Brain microvascular endothelial cell (primary cell): ENCODE measurements around the gene RUFY3.
A peak's percentile ranks its signal among the peaks of the same experiment; 100 is the strongest.
"Not testable (repeated sequence)": the region's sequence is repeated elsewhere in the genome, so short reads cannot be mapped to it uniquely, and the experiment has no call there.

ENCODE experiments used
- DNase-seq: peaks from one replicate; pipeline ENCODE4 v3.0.0-alpha.2; 2020
- H3K27ac ChIP-seq: fragments of 250-450 bp; sonication (Bioruptor Pico); 2 replicates; pipeline ENCODE4 v1.5.1; 2020; ENCODE audit warnings: mild to moderate bottlenecking, moderate library complexity
- H3K27me3 ChIP-seq: fragments of 250-450 bp; sonication (Bioruptor Pico); replicated peaks from 2 replicates; pipeline ENCODE4 v1.5.1; 2020; ENCODE audit warnings: mild to moderate bottlenecking
- H3K36me3 ChIP-seq: fragments of 250-450 bp; sonication (Bioruptor Pico); replicated peaks from 2 replicates; pipeline ENCODE4 v1.5.1; 2020; ENCODE audit warnings: mild to moderate bottlenecking
- H3K4me3 ChIP-seq: 2 replicates; pipeline ENCODE4 v1.5.1; 2011; ENCODE audit warnings: low read depth, mild to moderate bottlenecking, control low read depth, low read length, moderate library complexity
- in situ Hi-C: cut with HindIII; loops from 2 replicates; pipeline ENCODE4 v1.10.0; 2017; ENCODE audit warnings: low sequenced_read_pairs, low pct_ligation_motif_present
- TF ChIP-seq, protein P1 (sequence below): IDR thresholded peaks from 2 replicates; pipeline ENCODE4 v1.5.1; 2011; ENCODE audit warnings: low read depth, mild to moderate bottlenecking, moderate library complexity, low read length, control low read depth, inconsistent platforms; ENCODE audit errors: missing control alignments

RUFY3 gene

DNA sequence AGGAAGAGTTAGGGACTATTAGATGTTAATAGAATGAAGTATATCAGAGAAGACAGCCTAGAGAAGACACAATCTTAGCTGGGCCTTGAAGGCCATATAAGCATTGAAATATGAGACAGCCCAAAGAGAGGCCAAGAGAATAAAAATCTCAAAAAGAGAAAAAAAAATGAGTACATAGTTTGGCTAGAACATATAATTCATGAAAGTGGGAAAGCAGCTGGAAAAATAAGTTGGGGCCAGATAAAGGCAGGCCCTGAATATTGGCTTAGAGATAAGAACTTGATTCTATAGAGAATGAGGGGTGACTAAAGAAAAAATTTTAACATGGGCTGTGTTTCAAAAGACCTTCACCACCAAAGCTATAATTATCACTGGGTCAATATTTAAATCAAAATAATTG lies 40.8 kb upstream of the RUFY3 start:
- in situ Hi-C loops = no loop called here

DNA sequence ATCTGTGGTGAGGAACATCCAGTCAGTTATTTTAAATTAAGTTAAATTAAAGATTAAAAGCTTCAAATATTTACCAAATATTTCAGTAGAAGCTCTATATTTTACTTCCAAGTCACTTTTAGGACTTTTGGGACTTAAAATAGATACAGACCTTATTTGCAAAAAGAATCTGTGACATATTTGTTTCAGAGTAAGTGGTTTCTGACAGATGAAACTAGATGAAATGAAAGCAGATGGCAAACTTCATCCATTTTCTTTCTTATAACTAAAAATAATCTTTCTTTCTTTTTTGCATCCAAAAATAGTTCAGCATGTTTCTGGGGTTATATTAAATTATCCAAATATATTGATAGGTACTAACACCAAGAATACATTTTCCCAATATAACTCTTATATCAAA lies 40.1 kb upstream of the RUFY3 start:
- TF ChIP-seq, protein P1, sequence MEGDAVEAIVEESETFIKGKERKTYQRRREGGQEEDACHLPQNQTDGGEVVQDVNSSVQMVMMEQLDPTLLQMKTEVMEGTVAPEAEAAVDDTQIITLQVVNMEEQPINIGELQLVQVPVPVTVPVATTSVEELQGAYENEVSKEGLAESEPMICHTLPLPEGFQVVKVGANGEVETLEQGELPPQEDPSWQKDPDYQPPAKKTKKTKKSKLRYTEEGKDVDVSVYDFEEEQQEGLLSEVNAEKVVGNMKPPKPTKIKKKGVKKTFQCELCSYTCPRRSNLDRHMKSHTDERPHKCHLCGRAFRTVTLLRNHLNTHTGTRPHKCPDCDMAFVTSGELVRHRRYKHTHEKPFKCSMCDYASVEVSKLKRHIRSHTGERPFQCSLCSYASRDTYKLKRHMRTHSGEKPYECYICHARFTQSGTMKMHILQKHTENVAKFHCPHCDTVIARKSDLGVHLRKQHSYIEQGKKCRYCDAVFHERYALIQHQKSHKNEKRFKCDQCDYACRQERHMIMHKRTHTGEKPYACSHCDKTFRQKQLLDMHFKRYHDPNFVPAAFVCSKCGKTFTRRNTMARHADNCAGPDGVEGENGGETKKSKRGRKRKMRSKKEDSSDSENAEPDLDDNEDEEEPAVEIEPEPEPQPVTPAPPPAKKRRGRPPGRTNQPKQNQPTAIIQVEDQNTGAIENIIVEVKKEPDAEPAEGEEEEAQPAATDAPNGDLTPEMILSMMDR = no peak
- DNase-seq = no peak
- Histone ChIP-seq H3K36me3 (no peaks in the 10 kb centered on the region), H3K4me3 (no peak overlapping the region), H3K27ac (no peak overlapping the region), H3K27me3 (no peaks in the 10 kb centered on the region)
- in situ Hi-C loops = no loop called here

More for the DNA sequence above, 40.8 kb upstream of the RUFY3 start:
- Histone ChIP-seq H3K27ac (no peak overlapping the region), H3K27me3 (no peaks in the 10 kb centered on the region), H3K36me3 (no peaks in the 10 kb centered on the region), H3K4me3 (no peak overlapping the region)
- TF ChIP-seq, protein P1 = no peak
- DNase-seq = no peak

DNA sequence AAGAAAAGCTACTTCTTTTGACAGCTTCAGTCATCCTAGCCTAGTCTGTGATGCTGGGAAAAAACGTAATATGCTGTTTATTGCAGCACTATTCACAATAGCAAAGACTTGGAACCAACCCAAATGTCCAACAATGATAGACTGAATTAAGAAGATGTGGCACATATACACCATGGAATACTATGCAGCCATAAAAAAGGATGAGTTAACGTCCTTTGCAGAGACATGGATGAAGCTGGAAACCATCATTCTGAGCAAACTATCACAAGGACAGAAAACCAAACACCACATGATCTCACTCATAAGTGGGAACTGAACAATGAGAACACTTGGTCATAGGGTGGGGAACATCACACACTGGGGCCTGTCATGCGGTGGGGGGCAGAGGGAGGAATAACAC lies 39.6 kb upstream of the RUFY3 start:
- H3K4me3 ChIP-seq, H3K27me3 ChIP-seq, DNase-seq, H3K27ac ChIP-seq, H3K36me3 ChIP-seq, in situ Hi-C loops: not testable (repeated sequence)

DNA sequence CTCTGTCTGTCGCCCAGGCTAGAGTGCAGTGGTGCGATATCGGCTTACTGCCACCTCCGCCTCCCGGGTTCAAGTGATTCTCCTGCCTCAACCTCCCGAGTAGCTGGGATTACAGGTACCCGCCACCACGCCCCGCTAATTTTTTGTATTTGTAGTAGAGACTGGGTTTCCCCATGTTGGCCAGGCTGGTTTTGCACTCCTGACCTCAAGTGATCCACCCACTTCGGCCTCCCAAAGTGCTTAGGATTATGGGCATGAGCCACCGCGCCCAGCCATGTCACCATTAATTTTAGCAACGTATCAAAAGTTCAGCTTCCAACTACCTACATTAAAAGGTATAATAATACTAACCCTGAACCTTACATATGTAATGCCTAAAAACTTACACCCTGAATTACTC lies 34.4 kb upstream of the RUFY3 start:
- DNase-seq = no peak
- TF ChIP-seq, protein P1 = no peak
- peak overlapping the region; percentile 100 for H3K4me3 ChIP-seq

DNA sequence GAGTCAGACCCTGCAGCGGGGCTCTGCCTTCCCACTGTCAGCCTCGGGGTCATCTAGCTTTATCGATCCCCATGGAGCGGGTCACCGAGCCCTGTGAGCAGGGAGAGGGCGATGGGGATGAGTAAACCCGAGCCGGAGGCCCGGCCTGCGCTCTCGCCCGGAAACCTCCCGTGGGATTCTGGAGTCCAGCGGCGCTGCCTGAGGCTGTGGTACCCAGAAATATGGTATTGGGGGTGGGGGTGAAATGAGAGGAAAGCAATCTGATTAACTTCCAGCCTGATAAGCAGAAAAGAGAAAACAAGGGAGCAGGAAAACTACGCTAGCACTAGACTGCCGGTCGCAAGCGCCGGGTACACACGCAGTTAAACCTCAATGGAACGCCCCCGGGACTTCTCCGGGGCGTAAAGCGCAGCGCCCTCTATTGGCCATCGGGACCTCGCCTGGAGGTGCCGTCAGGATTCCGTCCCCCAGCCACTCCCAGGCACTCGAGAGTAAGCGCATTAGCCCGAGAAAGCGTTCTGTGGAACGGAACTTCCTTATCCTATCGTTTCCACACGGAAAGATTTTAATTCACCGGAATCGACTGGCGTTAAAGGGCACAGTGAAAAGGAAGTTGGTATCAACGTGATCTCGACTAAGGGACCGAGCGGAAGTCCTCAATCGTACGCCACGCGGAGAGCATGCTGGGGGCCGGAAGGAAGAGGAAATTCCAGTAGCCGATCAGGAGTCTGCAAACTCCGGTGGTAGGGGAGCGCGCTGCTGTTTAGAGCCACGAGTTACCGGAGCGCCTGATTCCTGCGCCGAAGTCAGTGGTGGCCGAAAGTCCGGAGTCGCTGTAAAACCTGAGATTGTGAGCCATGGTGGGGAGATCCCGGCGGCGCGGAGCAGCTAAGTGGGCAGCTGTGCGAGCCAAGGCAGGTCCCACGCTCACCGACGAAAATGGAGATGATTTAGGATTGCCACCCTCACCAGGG lies 33.7 kb upstream of the RUFY3 start, which contains the start of gene UTP3:
Gene UTP3, plus strand, starts transcription at position 712 of the 974 bp plus-strand sequence. Its CDS starts 146 bp downstream, at position 858.
- peak within 1 kb of the TSS; percentile 92 for H3K27ac ChIP-seq
- DNase-seq = peak; percentile 98
- TF ChIP-seq, protein P1 = peak; percentile 97
- H3K4me3 ChIP-seq = peak within 1 kb of the TSS; percentile 100
- no peaks in the 10 kb centered on the region for H3K27me3 ChIP-seq
- in situ Hi-C loops = no loop called here
- no peaks in the 10 kb centered on the region for H3K36me3 ChIP-seq

More for the DNA sequence above, 34.4 kb upstream of the RUFY3 start:
- H3K27me3 ChIP-seq = no peaks in the 10 kb centered on the region
- in situ Hi-C loops = no loop called here
- H3K27ac ChIP-seq = peak overlapping the region; percentile 92
- no peaks in the 10 kb centered on the region for H3K36me3 ChIP-seq

DNA sequence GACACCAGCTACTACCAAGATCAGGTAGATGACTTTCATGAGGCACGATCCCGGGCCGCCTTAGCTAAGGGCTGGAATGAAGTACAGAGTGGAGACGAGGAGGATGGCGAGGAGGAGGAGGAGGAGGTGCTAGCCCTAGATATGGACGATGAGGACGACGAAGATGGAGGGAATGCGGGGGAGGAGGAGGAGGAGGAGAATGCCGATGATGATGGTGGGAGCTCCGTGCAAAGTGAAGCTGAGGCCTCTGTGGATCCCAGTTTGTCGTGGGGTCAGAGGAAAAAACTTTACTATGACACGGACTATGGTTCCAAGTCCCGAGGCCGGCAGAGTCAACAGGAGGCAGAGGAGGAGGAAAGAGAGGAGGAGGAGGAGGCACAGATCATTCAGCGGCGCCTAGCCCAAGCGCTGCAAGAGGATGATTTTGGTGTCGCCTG lies 33.0 kb upstream of the RUFY3 start:
- in situ Hi-C loops = no loop called here
- TF ChIP-seq, protein P1 = no peak
- Histone ChIP-seq H3K4me3 (peak overlapping the region; percentile 100), H3K27me3 (no peaks in the 10 kb centered on the region), H3K36me3 (no peaks in the 10 kb centered on the region), H3K27ac (peak overlapping the region; percentile 92)
- no peak for DNase-seq
